PC-3 (cell line): ENCODE measurements around the gene IGSF9B. TPM values are rescaled to one million over a fixed set of nuclear protein-coding genes. Genes with fewer than 3 reads are reported as not detected.

Experiments used
- ATAC-seq: fragments of 200-7000 bp; cut with Tn5 transposase; 2 replicates; pipeline ENCODE4 v1.9.1; 2020; ENCODE audit warnings: mild to moderate bottlenecking, moderate library complexity
- BruUV-seq: library from RNA; stranded (reverse); fragments of 400-500 nt; replicated peaks from 2 replicates; lab custom pipeline; 2021; lab: Mats Ljungman, UMichigan
- CTCF ChIA-PET: fragments of 300-600 bp; sonication (Branson Sonifier 250); formaldehyde crosslinking; loops from one replicate; lab custom pipeline; 2022; ENCODE audit warnings: antibody characterized with exemption; lab: Charles Lee
- POLR2A ChIA-PET: fragments of 300-600 bp; sonication (Branson Sonifier 250); formaldehyde crosslinking; loops from one replicate; lab custom pipeline; 2022; ENCODE audit warnings: antibody characterized with exemption; ENCODE audit not compliant: unreplicated experiment; lab: Charles Lee
- DNase-seq: peaks from one replicate; pipeline ENCODE4 v3.0.0-alpha.2; 2015
- H2AFZ ChIP-seq: fragments of 300-600 bp; sonication (generic); 2 replicates; pipeline ENCODE4 v1.6.0; 2016; ENCODE audit warnings: antibody characterized with exemption, low read length
- H3F3A ChIP-seq: fragments of 300-600 bp; sonication (generic); one replicate; pipeline ENCODE4 v1.6.0; 2017; ENCODE audit warnings: antibody characterized with exemption, low read length, control low read depth, mild to moderate bottlenecking; ENCODE audit not compliant: unreplicated experiment
- H3K27ac ChIP-seq: fragments of 300-600 bp; sonication (generic); 2 replicates; pipeline ENCODE4 v1.5.1; 2016; ENCODE audit warnings: mild to moderate bottlenecking, low read length
- H3K27me3 ChIP-seq: fragments of 300-600 bp; sonication (generic); 2 replicates; pipeline ENCODE4 v1.6.1; 2016; ENCODE audit warnings: low read length, mixed read lengths
- H3K36me3 ChIP-seq: fragments of 300-600 bp; sonication (generic); 2 replicates; pipeline ENCODE4 v1.6.1; 2016; ENCODE audit warnings: low read depth, mixed run types, low read length, mixed read lengths
- H3K4me1 ChIP-seq: fragments of 300-600 bp; sonication (generic); 2 replicates; pipeline ENCODE4 v1.5.1; 2016; ENCODE audit warnings: low read length; ENCODE audit not compliant: insufficient read depth
- H3K4me2 ChIP-seq: fragments of 300-600 bp; sonication (generic); 2 replicates; pipeline ENCODE4 v1.6.0; 2016; ENCODE audit warnings: low read length
- H3K4me3 ChIP-seq: fragments of 300-600 bp; sonication (generic); 2 replicates; pipeline ENCODE4 v1.5.1; 2016; ENCODE audit warnings: mild to moderate bottlenecking, low read length, mixed read lengths
- H3K79me2 ChIP-seq: fragments of 300-600 bp; sonication (generic); 2 replicates; pipeline ENCODE4 v1.6.1; 2017; ENCODE audit warnings: low read length, mixed read lengths
- H3K9ac ChIP-seq: fragments of 300-600 bp; sonication (generic); 2 replicates; pipeline ENCODE4 v1.6.0; 2016; ENCODE audit warnings: mild to moderate bottlenecking, low read length
- H3K9me2 ChIP-seq: fragments of 300-600 bp; sonication (generic); replicated peaks from 2 replicates; pipeline ENCODE4 v1.6.1; 2016; ENCODE audit warnings: mixed run types, low read length, mixed read lengths
- H3K9me3 ChIP-seq: fragments of 300-600 bp; sonication (generic); 2 replicates; pipeline ENCODE4 v1.6.1; 2016; ENCODE audit warnings: low read length, mixed read lengths
- H4K20me1 ChIP-seq: fragments of 300-600 bp; sonication (generic); 2 replicates; pipeline ENCODE4 v1.6.1; 2016; ENCODE audit warnings: low read length, mixed read lengths
- EZH2 ChIP-seq: fragments of 300-600 bp; sonication (generic); IDR thresholded peaks from one replicate; pipeline ENCODE4 v1.6.1; 2017; ENCODE audit warnings: antibody characterized with exemption, mild to moderate bottlenecking, low read length; ENCODE audit not compliant: unreplicated experiment
- EZH2phosphoT487 ChIP-seq: fragments of 300-600 bp; sonication (generic); IDR thresholded peaks from 2 replicates; pipeline ENCODE4 v1.6.1; 2018; ENCODE audit warnings: mild to moderate bottlenecking, antibody characterized with exemption, low read length, borderline replicate concordance
- intact Hi-C: fragments of 100-400 bp; cut with micrococcal nuclease; formaldehyde crosslinking; loops from 2 replicates; pipeline ENCODE4 v1.9.0; 2023
- total RNA-seq: library from RNA; depleted of rRNA; stranded (reverse); fragments of >200 nt; gene quantifications from 2 replicates; pipeline ENCODE4 v1.2.3, GENCODE V29; 2014
- TF ChIP-seq, protein P1 (sequence below): fragments of 300-600 bp; sonication (generic); conservative IDR thresholded peaks from 2 replicates; pipeline ENCODE4 v1.5.1; 2017; ENCODE audit warnings: antibody characterized with exemption, low read depth, mild to moderate bottlenecking, low read length

Gene IGSF9B
- total RNA-seq, 1 experiment from 2014 or later, result 0.58 TPM

GRCh38 chr11:133867456-133867855 lies 89.3 kb downstream of the IGSF9B start:
- Histone ChIP-seq H3K27me3 (no peaks in the 10 kb centered on the region), H3K9ac (no peak overlapping the region), H3F3A (no peaks in the 10 kb centered on the region), H3K9me2 (no peaks in the 10 kb centered on the region), H4K20me1 (no peaks in the 10 kb centered on the region), H3K4me1 (no peaks in the 10 kb centered on the region), H3K4me2 (no peak overlapping the region), H3K79me2 (no peaks in the 10 kb centered on the region), H3K36me3 (no peaks in the 10 kb centered on the region), H2AFZ (no peak overlapping the region), H3K4me3 (no peak overlapping the region), H3K27ac (no peak overlapping the region), H3K9me3 (peaks cover 20% of the 10 kb centered on the region)
- ChIA-PET POLR2A (no interaction called here), CTCF (no interaction called here)
- ATAC-seq, result no peak
- intact Hi-C loops, result no loop called here
- TF ChIP-seq EZH2phosphoT487 (no peak), EZH2 (no peak)
- TF ChIP-seq, protein P1, sequence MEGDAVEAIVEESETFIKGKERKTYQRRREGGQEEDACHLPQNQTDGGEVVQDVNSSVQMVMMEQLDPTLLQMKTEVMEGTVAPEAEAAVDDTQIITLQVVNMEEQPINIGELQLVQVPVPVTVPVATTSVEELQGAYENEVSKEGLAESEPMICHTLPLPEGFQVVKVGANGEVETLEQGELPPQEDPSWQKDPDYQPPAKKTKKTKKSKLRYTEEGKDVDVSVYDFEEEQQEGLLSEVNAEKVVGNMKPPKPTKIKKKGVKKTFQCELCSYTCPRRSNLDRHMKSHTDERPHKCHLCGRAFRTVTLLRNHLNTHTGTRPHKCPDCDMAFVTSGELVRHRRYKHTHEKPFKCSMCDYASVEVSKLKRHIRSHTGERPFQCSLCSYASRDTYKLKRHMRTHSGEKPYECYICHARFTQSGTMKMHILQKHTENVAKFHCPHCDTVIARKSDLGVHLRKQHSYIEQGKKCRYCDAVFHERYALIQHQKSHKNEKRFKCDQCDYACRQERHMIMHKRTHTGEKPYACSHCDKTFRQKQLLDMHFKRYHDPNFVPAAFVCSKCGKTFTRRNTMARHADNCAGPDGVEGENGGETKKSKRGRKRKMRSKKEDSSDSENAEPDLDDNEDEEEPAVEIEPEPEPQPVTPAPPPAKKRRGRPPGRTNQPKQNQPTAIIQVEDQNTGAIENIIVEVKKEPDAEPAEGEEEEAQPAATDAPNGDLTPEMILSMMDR, result no peak
- BruUV-seq, result no TSS peak
- DNase-seq, result no peak

DNA sequence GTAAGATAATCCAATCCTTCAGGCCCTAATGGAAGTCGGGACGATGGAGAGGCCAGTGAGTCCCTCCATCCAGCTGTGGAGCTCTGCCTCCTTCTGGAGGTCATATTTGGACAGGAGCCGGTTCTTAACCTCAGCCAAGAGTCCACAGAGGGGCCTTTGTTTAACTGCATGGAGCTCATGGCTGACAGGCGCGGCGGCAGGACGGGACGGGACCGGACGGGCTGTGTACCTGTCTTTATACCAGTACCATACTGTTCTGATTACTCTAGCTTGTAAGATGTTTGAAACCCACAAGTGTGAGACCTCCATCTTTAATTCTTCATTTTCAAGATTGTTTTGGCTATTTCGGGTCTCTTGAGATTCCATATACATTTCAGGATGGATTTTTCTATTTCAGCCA lies 91.3 kb downstream of the IGSF9B start:
- no peaks in the 10 kb centered on the region for H3K79me2 ChIP-seq
- no peaks in the 10 kb centered on the region for H3K36me3 ChIP-seq
- H3K4me1 ChIP-seq, result no peaks in the 10 kb centered on the region
- no peaks in the 10 kb centered on the region for H3K9me2 ChIP-seq
- H3F3A ChIP-seq, result no peaks in the 10 kb centered on the region
- H4K20me1 ChIP-seq, result no peaks in the 10 kb centered on the region
- TF ChIP-seq, protein P1, result no peak
- TF ChIP-seq EZH2 (no peak), EZH2phosphoT487 (no peak)
- intact Hi-C loops, result no loop called here
- H3K4me3 ChIP-seq, result no peak overlapping the region
- H3K9me3 ChIP-seq, result peaks cover 12% of the 10 kb centered on the region; the same call in 1 of the 2 replicates
- H3K4me2 ChIP-seq, result no peak overlapping the region
- BruUV-seq, result no TSS peak
- H3K9ac ChIP-seq, result no peak overlapping the region
- H3K27me3 ChIP-seq, result no peaks in the 10 kb centered on the region
- no peak overlapping the region for H3K27ac ChIP-seq
- POLR2A ChIA-PET, result no interaction called here
- no peak for ATAC-seq
- CTCF ChIA-PET, result no interaction called here
- H2AFZ ChIP-seq, result no peak overlapping the region
- no peak for DNase-seq

DNA sequence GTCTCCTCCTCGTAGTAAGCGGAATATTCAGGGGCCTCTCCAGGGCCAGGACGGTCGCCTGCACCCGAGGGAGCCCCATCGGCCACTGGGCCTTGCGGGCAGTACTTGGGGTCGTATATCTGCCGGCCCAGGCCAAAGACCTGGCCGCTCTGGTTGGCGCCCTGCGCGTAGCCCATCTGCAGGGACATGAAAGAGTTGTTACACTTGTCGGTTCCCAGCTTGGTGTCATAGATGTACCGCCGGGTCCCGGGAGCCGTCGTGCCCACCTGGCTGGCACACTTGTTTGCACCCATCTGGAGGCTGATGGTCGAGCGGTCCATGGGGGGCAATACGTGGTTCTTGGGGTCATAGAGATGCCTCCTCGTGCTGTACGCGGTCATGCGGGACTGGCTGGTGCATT lies 92.0 kb downstream of the IGSF9B start:
- ChIA-PET CTCF (no interaction called here), POLR2A (no interaction called here)
- Histone ChIP-seq H3K4me3 (no peak overlapping the region), H4K20me1 (no peaks in the 10 kb centered on the region), H3K4me1 (no peaks in the 10 kb centered on the region), H3K9me3 (peaks cover 12% of the 10 kb centered on the region; the same call in 1 of the 2 replicates), H2AFZ (no peak overlapping the region), H3K36me3 (no peaks in the 10 kb centered on the region), H3K9ac (no peak overlapping the region), H3K27ac (no peak overlapping the region), H3K4me2 (no peak overlapping the region), H3K27me3 (no peaks in the 10 kb centered on the region), H3K79me2 (no peaks in the 10 kb centered on the region), H3K9me2 (no peaks in the 10 kb centered on the region), H3F3A (no peaks in the 10 kb centered on the region)
- intact Hi-C loops, result no loop called here
- DNase-seq, result no peak
- TF ChIP-seq, protein P1, result no peak
- no peak for ATAC-seq
- no TSS peak for BruUV-seq
